Upper lobe of left lung (tissue), 4 donors: Measurements from ENCODE around the gene UNCX.

ENCODE experiments used
- CTCF ChIP-seq, 6 experiments: fragments of 450-650 bp in 4 of 6; fragments of 200-600 bp in 2 of 6; sonication (generic) in 2 of 6; IDR thresholded peaks; one replicate each; pipeline ENCODE4 v1.5.1; 2016 to 2019; ENCODE audit warnings: antibody characterized with exemption in 6 of 6
- POLR2A ChIP-seq, 4 donors: fragments of 450-650 bp; IDR thresholded peaks; one replicate each; pipeline ENCODE4 v1.5.1; 2016 to 2017; ENCODE audit warnings: antibody characterized with exemption in 4 of 4, mild to moderate bottlenecking in 2 of 4

- TF ChIP-seq CTCF (IDR thresholded peaks at IDR 0.05), result no peak
- TF ChIP-seq POLR2A (IDR thresholded peaks at IDR 0.05), result no peak
Measured at GRCh38 chr7:1232103-1232466, 587 bp upstream of the UNCX start.
